Esophagus squamous epithelium (tissue), 5 donors: Measurements from ENCODE around the gene ZBTB4. TPM values are rescaled to one million over a fixed set of nuclear protein-coding genes. Genes with fewer than 3 reads are reported as not detected.
"Not testable (repeated sequence)": the region's sequence is repeated elsewhere in the genome, so short reads cannot be mapped to it uniquely, and the experiment has no call there.

Experiments
- DNase-seq: peaks from one replicate; lab custom pipeline; 2025; lab: John Stamatoyannopoulos, UW
- H3K27ac ChIP-seq, 4 donors: fragments of 200-600 bp; sonication (generic); one replicate each; pipeline ENCODE4 v1.5.1; 2016 to 2019; ENCODE audit warnings: mild to moderate bottlenecking in 1 of 4
- H3K27me3 ChIP-seq, 4 donors: fragments of 200-600 bp; sonication (generic); 1 replicate in 3 of 4; 2 replicates in 1 of 4; pipeline versions ENCODE4 v1.5.1 to v1.6.0; 2017 to 2021; ENCODE audit warnings: antibody characterized with exemption in 1 of 4
- H3K36me3 ChIP-seq, 3 donors: fragments of 200-600 bp; sonication (generic); one replicate each; pipeline ENCODE4 v1.5.1; 2016 to 2019
- H3K4me1 ChIP-seq, 3 donors: fragments of 200-600 bp; sonication (generic); one replicate each; pipeline ENCODE4 v1.5.1; 2017 to 2019
- H3K4me3 ChIP-seq, 4 donors: fragments of 200-600 bp; sonication (generic); 1 replicate in 3 of 4; 2 replicates in 1 of 4; pipeline ENCODE4 v1.5.1; 2016 to 2019; ENCODE audit warnings: mild to moderate bottlenecking in 2 of 4, moderate library complexity in 1 of 4
- H3K9me3 ChIP-seq, 3 donors: fragments of 200-600 bp; sonication (generic); one replicate each; pipeline ENCODE4 v1.5.1; 2016 to 2019
- CTCF ChIP-seq, 6 experiments: fragments of 450-650 bp in 4 of 6; fragments of 200-600 bp in 2 of 6; sonication (generic) in 2 of 6; IDR thresholded peaks; one replicate each; pipeline ENCODE4 v1.5.1; 2016 to 2019; ENCODE audit warnings: antibody characterized with exemption in 6 of 6, mild to moderate bottlenecking in 4 of 6, moderate library complexity in 4 of 6
- POLR2A ChIP-seq, 4 donors: fragments of 450-650 bp; IDR thresholded peaks; one replicate each; pipeline ENCODE4 v1.6.1; 2017; ENCODE audit warnings: antibody characterized with exemption in 4 of 4, mild to moderate bottlenecking in 4 of 4, moderate library complexity in 3 of 4
- WGBS, 2 donors: methylation state at CpG; one replicate each; pipeline ENCODE4 v1.1.5; 2018; 5-methylcytosine and 5-hydroxymethylcytosine counted together
- intact Hi-C: fragments of 100-400 bp; cut with DNase I; formaldehyde crosslinking; loops from one replicate; pipeline ENCODE4 v1.15.0; 2022
- total RNA-seq, 4 donors: library from RNA; depleted of rRNA; stranded (reverse); fragments of >200 nt; gene quantifications; one replicate each; pipeline ENCODE4 v1.1.0, GENCODE V29; 2016
- donor health status: DM: yes; HTN: yes; CAD: no.

ZBTB4 gene
- total RNA-seq, 4 donors from 2014 or later = 13.4 to 35.1 (median 28.5) TPM

- no peaks in the 10 kb centered on the region for H3K36me3 ChIP-seq
- no peak for DNase-seq
- H3K27me3 ChIP-seq = no peaks in the 10 kb centered on the region
- peaks cover 49 to 93% (median 50%) of the 10 kb centered on the region in 3 donors for H3K4me1 ChIP-seq
- 0 to 14% methylated on average over 2 to 3 of the region's 3 CpGs for WGBS, 2 donors
- TF ChIP-seq CTCF (IDR thresholded peaks at IDR 0.05) = no peak
- TF ChIP-seq POLR2A (IDR thresholded peaks at IDR 0.05) = no peak
- peak overlapping the region; percentile 98 to 100 (median 99) for H3K27ac ChIP-seq
- intact Hi-C loops = loop anchor here (5.0 kb wide), 1 partner anchor 34 kb away; no protein-coding TSS in a partner anchor
- H3K4me3 ChIP-seq = peak overlapping the region in 3 of 4 donors; percentile 13 to 100 (median 92)
- H3K9me3 ChIP-seq = no peaks in the 10 kb centered on the region
Measured at GRCh38 chr17:7476494-7476893, 2.9 kb downstream of the ZBTB4 start.

DNA sequence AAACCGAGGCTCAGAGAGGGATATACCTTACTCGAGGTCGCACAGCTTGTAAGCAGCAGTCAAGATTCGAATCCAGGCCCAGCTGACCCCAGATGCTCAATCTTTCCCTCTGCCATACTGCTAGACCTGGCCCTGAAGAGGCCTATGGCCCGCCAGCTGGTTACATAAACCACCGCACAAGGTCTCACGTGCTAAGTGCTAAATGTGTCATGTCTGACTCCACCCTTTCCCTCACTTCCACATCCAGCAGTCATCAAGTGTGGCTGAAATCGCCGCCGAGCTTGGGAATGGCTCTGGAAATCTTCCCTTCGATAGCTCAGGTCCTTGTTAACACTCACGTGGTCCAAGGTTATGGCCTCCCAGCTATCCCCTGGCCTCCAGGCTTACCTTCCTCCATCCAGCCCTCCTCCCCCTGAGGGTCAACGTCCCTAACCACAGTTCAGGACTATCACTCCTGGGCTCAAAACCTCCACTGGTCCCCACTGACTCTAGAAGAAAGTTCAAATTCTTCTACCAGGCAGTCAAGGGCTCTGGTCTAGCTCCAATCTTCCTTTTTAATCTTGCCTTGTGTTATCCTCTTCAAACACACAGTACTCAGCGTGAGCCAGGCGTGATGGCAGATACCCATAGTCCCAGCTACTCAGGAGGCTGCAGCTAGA, 3.5 kb downstream of the ZBTB4 start:
- intact Hi-C loops = loop anchor here (5.0 kb wide), 1 partner anchor 34 kb away; no protein-coding TSS in a partner anchor
- DNase-seq = no peak
- peaks cover 50 to 94% (median 56%) of the 10 kb centered on the region in 3 donors for H3K4me1 ChIP-seq
- peak overlapping the region; percentile 98 to 100 (median 99) for H3K27ac ChIP-seq
- no peaks in the 10 kb centered on the region for H3K9me3 ChIP-seq
- H3K27me3 ChIP-seq = no peaks in the 10 kb centered on the region
- WGBS, 2 donors = 21 to 40% methylated on average over 12 to 14 of the region's 15 CpGs
- TF ChIP-seq CTCF (IDR thresholded peaks at IDR 0.05) = no peak
- TF ChIP-seq POLR2A (IDR thresholded peaks at IDR 0.05) = no peak
- peak overlapping the region in 2 of 4 donors; percentile 13 to 92 for H3K4me3 ChIP-seq
- no peaks in the 10 kb centered on the region for H3K36me3 ChIP-seq

DNA sequence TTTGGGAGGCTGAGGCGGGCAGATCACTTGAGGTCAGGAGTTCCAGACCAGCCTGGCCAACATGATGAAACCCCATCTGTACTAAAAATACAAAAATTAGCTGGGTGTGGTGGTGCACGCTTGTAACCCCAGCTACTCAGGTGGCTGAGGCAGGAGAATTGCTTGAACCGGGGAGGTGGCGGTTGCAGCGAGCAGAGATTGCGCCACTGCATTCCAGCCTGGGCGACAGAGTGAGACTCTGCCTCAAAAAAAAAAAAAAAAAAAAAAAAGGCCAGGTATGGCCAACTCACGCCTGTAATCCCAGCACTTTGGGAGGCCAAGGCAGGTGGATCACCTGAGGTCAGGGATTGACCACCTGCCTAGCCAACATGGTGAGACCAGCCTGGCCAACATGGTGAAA, 4.7 kb downstream of the ZBTB4 start:
- H3K36me3 ChIP-seq, H3K27me3 ChIP-seq, DNase-seq, H3K9me3 ChIP-seq, H3K4me3 ChIP-seq: not testable (repeated sequence)
- H3K4me1 ChIP-seq = peaks cover 45 to 94% (median 51%) of the 10 kb centered on the region in 3 donors
- peak overlapping the region; percentile 98 to 100 (median 99) for H3K27ac ChIP-seq
- 79 to 83% methylated on average over 3 to 6 of the region's 8 CpGs for WGBS, 2 donors
- intact Hi-C loops = loop anchor here (5.0 kb wide), 1 partner anchor 32 kb away; no protein-coding TSS in a partner anchor

DNA sequence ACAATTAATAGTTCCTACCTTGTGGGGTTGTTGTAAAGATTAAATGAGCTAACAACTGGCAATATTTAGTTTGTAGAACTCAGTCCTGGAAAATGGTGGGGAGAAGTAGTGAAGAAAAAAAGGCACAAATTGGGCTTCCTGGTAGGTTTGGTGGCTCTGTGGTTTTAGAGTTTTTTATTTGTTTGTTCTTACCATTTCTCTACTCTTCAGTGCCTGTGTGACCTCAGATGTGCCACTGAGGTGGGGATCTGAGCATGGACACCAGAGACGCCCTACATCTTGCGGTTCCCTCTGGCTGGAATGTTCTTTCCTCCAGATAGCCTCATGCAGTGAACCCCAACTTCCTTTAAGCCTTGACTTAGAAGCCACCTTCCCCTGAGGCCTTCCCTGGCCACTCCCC, 7.7 kb downstream of the ZBTB4 start:
- Histone ChIP-seq H3K4me3 (no peak overlapping the region), H3K4me1 (peaks cover 28 to 97% (median 50%) of the 10 kb centered on the region in 3 donors), H3K27ac (peak overlapping the region in 2 of 4 donors; percentile 23 to 47), H3K27me3 (no peaks in the 10 kb centered on the region), H3K36me3 (peaks cover 0 to 20% (median 0%) of the 10 kb centered on the region in 3 donors), H3K9me3 (no peaks in the 10 kb centered on the region)
- DNase-seq = no peak
- intact Hi-C loops = no loop called here
- TF ChIP-seq CTCF (IDR thresholded peaks at IDR 0.05) (no peak), POLR2A (IDR thresholded peaks at IDR 0.05) (no peak)
- 69 to 79% methylated on average over 2 of the region's 2 CpGs for WGBS, 2 donors

GRCh38 chr17:7470457-7470973, 8.9 kb downstream of the ZBTB4 start:
- 72 to 75% methylated on average over 8 of the region's 8 CpGs for WGBS, 2 donors
- DNase-seq, H3K27me3 ChIP-seq, H3K4me3 ChIP-seq, H3K9me3 ChIP-seq, intact Hi-C loops, H3K27ac ChIP-seq: not testable (repeated sequence)
- peaks cover 24 to 97% (median 42%) of the 10 kb centered on the region in 3 donors for H3K4me1 ChIP-seq
- peaks cover 0 to 32% (median 6%) of the 10 kb centered on the region in 3 donors for H3K36me3 ChIP-seq

DNA sequence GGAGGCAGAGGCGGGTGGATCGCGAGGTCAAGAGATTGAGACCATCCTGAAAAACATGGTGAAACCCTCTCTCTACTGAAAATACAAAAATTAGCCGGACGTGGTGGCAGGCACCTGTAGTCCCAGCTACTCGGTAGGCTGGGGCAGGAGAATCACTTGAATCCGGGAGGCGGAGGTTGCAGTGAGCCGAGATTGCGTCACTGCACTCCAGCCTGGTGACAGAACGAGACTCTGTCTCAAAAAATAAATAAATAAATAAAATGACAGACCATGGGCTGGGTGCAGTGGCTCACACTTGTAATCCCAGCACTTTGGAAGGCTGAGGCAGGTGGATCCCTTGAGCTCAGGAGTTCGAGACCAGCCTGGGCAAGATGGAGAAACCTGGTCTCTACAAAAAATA, 9.6 kb downstream of the ZBTB4 start:
- WGBS, 2 donors = 92 to 94% methylated on average over 10 to 12 of the region's 12 CpGs
- H3K9me3 ChIP-seq, DNase-seq, H3K27ac ChIP-seq, intact Hi-C loops, H3K27me3 ChIP-seq, H3K4me3 ChIP-seq: not testable (repeated sequence)
- Histone ChIP-seq H3K36me3 (peaks cover 0 to 37% (median 6%) of the 10 kb centered on the region in 3 donors), H3K4me1 (peaks cover 19 to 92% (median 35%) of the 10 kb centered on the region in 3 donors)
